Large intestine (tissue), 3 donors: ENCODE data around the gene PRKCH. TPM values are rescaled to one million over a fixed set of nuclear protein-coding genes. Genes with fewer than 3 reads are reported as not detected.

ENCODE experiments used
- DNase-seq, 2 donors: peaks; one replicate each; pipeline versions ENCODE4 v3.0.0 to v3.0.0-alpha.2; 2013
- H3K27ac ChIP-seq: one replicate; pipeline ENCODE4 v1.5.1; 2013; ENCODE audit warnings: low read length
- H3K27me3 ChIP-seq: 2 replicates; pipeline ENCODE4 v1.6.1; 2013; ENCODE audit warnings: low read length; ENCODE audit not compliant: control insufficient read depth, insufficient read depth
- H3K36me3 ChIP-seq: 2 replicates; pipeline ENCODE4 v1.6.1; 2013; ENCODE audit warnings: low read length; ENCODE audit not compliant: control insufficient read depth, insufficient read depth
- H3K4me1 ChIP-seq: one replicate; pipeline ENCODE4 v1.6.1; 2013; ENCODE audit warnings: low read length; ENCODE audit not compliant: control insufficient read depth, insufficient read depth
- H3K4me3 ChIP-seq: one replicate; pipeline ENCODE4 v1.5.1; 2013; ENCODE audit warnings: low read length
- H3K9me3 ChIP-seq: one replicate; pipeline ENCODE4 v1.6.1; 2013; ENCODE audit warnings: mild to moderate bottlenecking, low read depth, low read length, moderate library complexity; ENCODE audit not compliant: control insufficient read depth
- WGBS: methylation state at CpG from one replicate; pipeline ENCODE4 v1.1.5; 2013; ENCODE audit warnings: low lambda C conversion rate; ENCODE audit not compliant: insufficient coverage; 5-methylcytosine and 5-hydroxymethylcytosine counted together
- polyA plus RNA-seq: library from polyadenylated mRNA; unstranded; fragments of 120-200 nt; gene quantifications from one replicate; pipeline ENCODE4 v1.2.1, GENCODE V29; 2013

Gene PRKCH
- polyA plus RNA-seq, 1 donor = 7.7 TPM

- no peak overlapping the region for H3K27ac ChIP-seq
Observed at GRCh38 chr14:61386173-61386772, 64.9 kb downstream of the PRKCH start.

GRCh38 chr14:61387076-61387475 lies 65.7 kb downstream of the PRKCH start:
- no peaks in the 10 kb centered on the region for H3K36me3 ChIP-seq
- H3K4me1 ChIP-seq = no peaks in the 10 kb centered on the region
- DNase-seq = no peak
- no peaks in the 10 kb centered on the region for H3K27me3 ChIP-seq
- H3K27ac ChIP-seq = no peak overlapping the region
- H3K4me3 ChIP-seq = no peak overlapping the region
- 80% methylated on average over 1 of the region's 4 CpGs for whole genome bisulfite sequencing
- H3K9me3 ChIP-seq = no peaks in the 10 kb centered on the region

More at GRCh38 chr14:61386173-61386772, 64.9 kb downstream of the PRKCH start:
- no peaks in the 10 kb centered on the region for H3K36me3 ChIP-seq
- H3K27me3 ChIP-seq = no peaks in the 10 kb centered on the region
- no peak for DNase-seq
- whole genome bisulfite sequencing = 95% methylated on average over 4 of the region's 9 CpGs
- no peaks in the 10 kb centered on the region for H3K9me3 ChIP-seq
- no peak overlapping the region for H3K4me3 ChIP-seq
- H3K4me1 ChIP-seq = no peaks in the 10 kb centered on the region

DNA sequence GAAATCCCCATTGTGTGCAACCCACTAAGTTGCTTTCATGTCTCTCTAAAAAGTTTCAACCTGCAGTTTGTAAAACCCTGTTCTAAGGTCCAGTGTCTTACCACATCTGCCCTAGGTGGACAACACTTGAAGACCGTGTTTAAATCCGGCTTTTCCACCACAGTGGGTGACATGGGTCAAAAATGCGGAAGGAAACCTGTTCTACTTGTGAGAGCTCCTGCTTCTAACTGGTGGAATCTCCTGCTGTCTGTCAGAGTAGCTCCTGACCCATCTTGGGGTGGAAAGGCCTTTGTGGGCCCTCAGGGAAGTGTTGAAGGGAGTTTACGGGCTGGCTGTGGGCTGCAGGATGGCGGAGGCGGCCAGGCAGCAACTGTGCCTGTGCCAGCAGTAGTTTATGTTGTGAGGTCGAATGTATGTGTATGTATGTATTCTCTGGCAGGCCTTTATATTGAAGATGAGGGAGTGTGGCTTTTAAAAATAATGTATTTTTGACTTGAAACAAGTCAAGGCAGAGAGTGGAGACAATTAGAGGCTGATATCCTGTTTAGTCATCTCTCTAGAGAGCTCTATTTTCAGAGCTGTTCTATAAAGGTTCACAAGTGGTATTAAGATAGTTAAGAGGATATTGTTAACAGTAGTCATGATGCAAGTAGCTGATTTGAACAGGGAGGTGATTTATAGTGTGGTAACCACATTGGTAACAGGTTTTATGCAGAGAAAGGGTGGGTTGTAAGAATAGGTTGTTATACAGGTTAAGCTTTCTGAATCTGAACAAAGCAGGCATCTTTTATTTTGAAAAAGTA lies 67.0 kb downstream of the PRKCH start:
- H3K4me1 ChIP-seq = no peaks in the 10 kb centered on the region
- H3K27ac ChIP-seq = no peak overlapping the region
- no peaks in the 10 kb centered on the region for H3K36me3 ChIP-seq
- H3K27me3 ChIP-seq = no peaks in the 10 kb centered on the region
- H3K9me3 ChIP-seq = no peaks in the 10 kb centered on the region
- no peak for DNase-seq
- 70% methylated on average over 2 of the region's 7 CpGs for WGBS
- H3K4me3 ChIP-seq = no peak overlapping the region

DNA sequence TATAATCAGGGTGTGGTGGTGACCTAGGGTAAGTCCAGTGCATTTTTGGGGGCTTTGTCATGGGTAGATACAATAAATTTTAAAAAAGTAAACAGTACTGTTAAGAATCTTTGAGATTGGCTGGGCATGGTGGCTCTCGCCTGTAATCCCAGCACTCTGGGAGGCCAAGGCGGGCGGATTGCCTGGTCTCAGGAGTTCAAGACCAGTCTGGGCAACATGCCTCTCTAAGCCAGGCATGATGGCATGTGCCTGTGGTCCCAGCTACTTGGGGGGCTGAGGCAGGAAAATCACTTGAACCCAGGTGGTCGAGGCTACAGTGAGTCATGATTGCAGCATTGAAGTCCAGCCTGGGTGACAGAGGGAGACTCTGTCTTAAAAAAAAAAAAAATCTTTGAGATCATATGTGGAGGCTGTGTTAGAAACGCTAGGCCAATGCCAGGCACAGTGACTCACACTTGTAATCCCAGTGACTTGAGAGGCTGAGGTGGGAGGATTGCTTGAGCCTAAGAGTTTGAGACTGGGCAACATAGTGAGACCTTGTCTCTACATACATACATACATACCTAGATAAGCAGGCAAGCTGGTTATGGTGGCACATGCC lies 67.7 kb downstream of the PRKCH start:
- no peak for DNase-seq
- H3K36me3 ChIP-seq = no peaks in the 10 kb centered on the region
- WGBS = no CpG with 5 or more reads among the region's 5 CpGs
- H3K27me3 ChIP-seq = no peaks in the 10 kb centered on the region
- no peak overlapping the region for H3K27ac ChIP-seq
- no peaks in the 10 kb centered on the region for H3K4me1 ChIP-seq
- H3K4me3 ChIP-seq = no peak overlapping the region
- H3K9me3 ChIP-seq = no peaks in the 10 kb centered on the region

DNA sequence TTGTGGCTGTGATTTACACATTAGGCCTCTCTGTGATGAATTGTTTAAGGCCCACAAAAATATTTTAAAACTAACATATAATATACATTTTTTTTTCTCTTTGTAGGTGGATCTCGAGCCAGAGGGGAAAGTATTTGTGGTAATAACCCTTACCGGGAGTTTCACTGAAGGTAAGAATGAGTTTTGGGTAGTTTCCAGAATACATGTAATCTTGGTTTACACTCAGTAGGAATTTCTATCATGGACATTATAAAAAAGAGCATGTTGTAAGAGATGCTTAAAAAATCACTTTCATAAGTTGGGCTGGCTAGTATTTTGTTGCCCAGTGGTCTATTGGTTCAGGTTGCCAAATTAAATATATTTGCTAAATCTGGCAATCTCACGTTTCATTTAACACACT lies 69.7 kb downstream of the PRKCH start:
- WGBS = 80% methylated on average over 1 of the region's 3 CpGs
- H3K27me3 ChIP-seq = no peaks in the 10 kb centered on the region
- DNase-seq = no peak
- H3K4me1 ChIP-seq = no peaks in the 10 kb centered on the region
- no peaks in the 10 kb centered on the region for H3K36me3 ChIP-seq
- H3K4me3 ChIP-seq = no peak overlapping the region
- no peaks in the 10 kb centered on the region for H3K9me3 ChIP-seq
- H3K27ac ChIP-seq = no peak overlapping the region

DNA sequence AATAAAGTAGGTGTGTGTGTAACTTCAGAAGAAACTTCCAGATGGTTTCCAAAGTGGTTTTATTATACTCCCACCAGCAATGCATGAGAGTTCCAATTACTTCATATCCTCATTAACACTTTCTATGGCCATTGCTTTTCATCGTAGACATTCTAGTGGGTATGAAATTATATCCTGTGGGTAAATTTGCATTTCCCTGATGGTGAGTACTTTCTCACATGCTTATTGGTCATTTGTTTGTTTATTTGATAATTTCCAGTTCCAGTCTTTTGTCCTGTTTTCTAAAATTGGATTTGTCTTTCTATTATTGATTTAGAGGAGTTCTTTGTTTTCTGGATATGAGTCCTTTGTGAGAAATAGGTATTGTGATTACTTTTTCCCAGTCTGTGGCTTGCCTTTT lies 70.9 kb downstream of the PRKCH start:
- WGBS = 80% methylated on average over 1 of the region's 1 CpG
- no peaks in the 10 kb centered on the region for H3K9me3 ChIP-seq
- no peak for DNase-seq
- H3K36me3 ChIP-seq = no peaks in the 10 kb centered on the region
- H3K4me1 ChIP-seq = no peaks in the 10 kb centered on the region
- H3K4me3 ChIP-seq = no peak overlapping the region
- H3K27ac ChIP-seq = no peak overlapping the region
- H3K27me3 ChIP-seq = no peaks in the 10 kb centered on the region

GRCh38 chr14:61394542-61394941 lies 73.2 kb downstream of the PRKCH start:
- WGBS = no CpG with 5 or more reads among the region's 1 CpG
- Histone ChIP-seq H3K27me3 (no peaks in the 10 kb centered on the region), H3K4me3 (no peak overlapping the region), H3K9me3 (no peaks in the 10 kb centered on the region), H3K4me1 (no peaks in the 10 kb centered on the region), H3K27ac (no peak overlapping the region), H3K36me3 (no peaks in the 10 kb centered on the region)
- DNase-seq = no peak

DNA sequence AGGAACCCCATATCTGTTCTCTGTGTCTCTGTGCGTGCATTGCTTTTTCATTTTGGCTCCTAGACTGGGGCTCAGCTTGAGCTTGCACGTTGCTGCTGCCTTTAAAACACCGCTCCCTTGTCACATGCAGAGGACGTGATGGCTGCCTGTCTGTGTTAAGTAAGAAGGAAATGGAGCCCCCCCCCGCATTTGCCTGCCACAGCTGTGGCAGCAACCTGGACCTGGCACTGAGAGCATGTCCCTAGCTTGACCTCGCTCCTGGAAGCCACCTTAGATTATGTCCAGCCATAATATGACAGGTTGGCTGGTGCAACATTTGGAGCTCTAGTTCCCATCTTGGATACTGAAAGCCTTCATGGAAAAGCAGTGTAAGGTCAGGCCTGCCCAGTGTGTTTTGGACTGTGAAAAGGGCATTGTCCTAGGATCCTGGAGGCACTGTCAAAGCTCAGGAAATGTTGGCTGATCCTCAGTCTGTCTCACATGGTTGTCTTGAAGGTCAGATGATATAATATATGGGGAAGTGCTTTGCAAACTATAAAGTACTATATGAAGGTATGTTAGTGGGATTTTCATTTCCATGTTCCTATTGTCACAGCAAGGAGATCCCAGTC lies 73.8 kb downstream of the PRKCH start:
- Histone ChIP-seq H3K4me1 (no peaks in the 10 kb centered on the region), H3K9me3 (no peaks in the 10 kb centered on the region), H3K4me3 (no peak overlapping the region), H3K27me3 (no peaks in the 10 kb centered on the region), H3K36me3 (no peaks in the 10 kb centered on the region), H3K27ac (no peak overlapping the region)
- no peak for DNase-seq
- WGBS = 100% methylated on average over 1 of the region's 6 CpGs

- Histone ChIP-seq H3K4me1 (no peaks in the 10 kb centered on the region), H3K36me3 (no peaks in the 10 kb centered on the region), H3K27me3 (no peaks in the 10 kb centered on the region), H3K27ac (no peak overlapping the region), H3K4me3 (no peak overlapping the region), H3K9me3 (no peaks in the 10 kb centered on the region)
- DNase-seq = no peak
- WGBS = 50% methylated on average over 1 of the region's 1 CpG
Observed at GRCh38 chr14:61396279-61396678, 74.9 kb downstream of the PRKCH start.

GRCh38 chr14:61396694-61397093 lies 75.3 kb downstream of the PRKCH start:
- Histone ChIP-seq H3K27me3 (no peaks in the 10 kb centered on the region), H3K27ac (no peak overlapping the region), H3K4me3 (no peak overlapping the region), H3K36me3 (no peaks in the 10 kb centered on the region), H3K4me1 (no peaks in the 10 kb centered on the region), H3K9me3 (no peaks in the 10 kb centered on the region)
- 57% methylated on average over 1 of the region's 3 CpGs for WGBS
- no peak for DNase-seq
